Gastrocnemius medialis (tissue), 4 donors: ENCODE data around the gene DUSP16.

Experiments
- CTCF ChIP-seq, 5 experiments: fragments of 450-650 bp in 3 of 5; fragments of 200-600 bp in 2 of 5; sonication (generic) in 2 of 5; IDR thresholded peaks in 4 of 5; conservative IDR thresholded peaks in 1 of 5; 1 replicate in 4 of 5; 2 replicates in 1 of 5; pipeline ENCODE4 v1.5.1; 2016 to 2019; ENCODE audit warnings: antibody characterized with exemption in 5 of 5, mild to moderate bottlenecking in 3 of 5, moderate library complexity in 3 of 5
- POLR2A ChIP-seq, 2 donors: fragments of 450-650 bp; IDR thresholded peaks; one replicate each; pipeline ENCODE4 v1.6.1; 2017; ENCODE audit warnings: antibody characterized with exemption in 2 of 2, mild to moderate bottlenecking in 2 of 2, moderate library complexity in 2 of 2

DNA sequence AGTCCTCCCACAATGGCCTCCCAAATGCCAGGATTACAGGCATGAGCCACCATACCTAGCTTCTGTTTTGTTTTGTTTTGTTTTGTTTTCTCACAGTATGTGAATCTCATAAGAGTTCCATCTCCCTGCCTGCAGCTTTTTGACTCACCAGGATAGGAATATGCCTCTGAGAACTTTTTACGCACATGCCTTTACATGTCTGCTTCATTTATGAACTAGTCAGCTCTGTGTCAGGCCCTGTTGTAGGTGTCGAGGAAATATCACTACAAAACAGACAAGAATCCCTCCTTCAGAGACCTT, 116.8 kb downstream of the DUSP16 start:
- no peak for TF ChIP-seq CTCF (IDR thresholded peaks at IDR 0.05 in 4 of 5, conservative IDR thresholded peaks at IDR 0.05 in 1 of 5)
- TF ChIP-seq POLR2A (IDR thresholded peaks at IDR 0.05), result no peak
